Measurements from ENCODE around the gene TMPRSS9. TPM values are rescaled to one million over a fixed set of nuclear protein-coding genes. Genes with fewer than 3 reads are reported as not detected.

The TMPRSS9 gene
- total and polyA plus RNA-seq, 11 donors = 0.09 to 0.19 TPM; not detected in 9

- H3K9me3 ChIP-seq = no peaks in the 10 kb centered on the region
- TF ChIP-seq POLR2A (IDR thresholded peaks at IDR 0.05) = no peak
- no peak for TF ChIP-seq CTCF (IDR thresholded peaks at IDR 0.05)
- 92 to 96% (median 95%) methylated on average over 3 of the region's 3 CpGs for WGBS, 4 donors
- no peak for DNase-seq
- H3K27ac ChIP-seq = no peak overlapping the region
- H3K4me3 ChIP-seq = no peak overlapping the region
- peaks cover 0 to 23% (median 13%) of the 10 kb centered on the region in 9 donors for H3K36me3 ChIP-seq
- intact Hi-C loops (cut with DNase I) = no loop called here
- ATAC-seq = no peak
- peaks cover 5 to 25% (median 13%) of the 10 kb centered on the region in 9 donors for H3K27me3 ChIP-seq
- peaks cover 0 to 4% (median 0%) of the 10 kb centered on the region in 12 donors for H3K4me1 ChIP-seq
Measured at GRCh38 chr19:2357279-2358206, 2.5 kb upstream of the TMPRSS9 start.

- TF ChIP-seq POLR2A (IDR thresholded peaks at IDR 0.05) (no peak), CTCF (IDR thresholded peaks at IDR 0.05) (no peak)
- H3K27ac ChIP-seq = no peak overlapping the region
Measured at GRCh38 chr19:2358548-2359173, 1.4 kb upstream of the TMPRSS9 start.

GRCh38 chr19:2360833-2361232 lies 768 bp downstream of the TMPRSS9 start:
- H3K4me3 ChIP-seq = no peak overlapping the region
- TF ChIP-seq CTCF (IDR thresholded peaks at IDR 0.05) = no peak
- no peak for TF ChIP-seq POLR2A (IDR thresholded peaks at IDR 0.05)
- no peaks in the 10 kb centered on the region for H3K36me3 ChIP-seq
- WGBS, 4 donors = 63 to 72% (median 68%) methylated on average over 9 to 11 of the region's 11 CpGs
- H3K9me3 ChIP-seq = no peaks in the 10 kb centered on the region
- no peak overlapping the region for H3K27ac ChIP-seq
- H3K4me1 ChIP-seq = peaks cover 0 to 4% (median 0%) of the 10 kb centered on the region in 12 donors
- DNase-seq = no peak
- peaks cover 8 to 49% (median 33%) of the 10 kb centered on the region in 9 donors for H3K27me3 ChIP-seq
- no peak for ATAC-seq
- intact Hi-C loops (cut with DNase I) = no loop called here

More at GRCh38 chr19:2358548-2359173, 1.4 kb upstream of the TMPRSS9 start:
- no peaks in the 10 kb centered on the region for H3K9me3 ChIP-seq
- intact Hi-C loops (cut with DNase I) = no loop called here
- DNase-seq (no peak), ATAC-seq (no peak)
- H3K4me1 ChIP-seq = peaks cover 0 to 4% (median 0%) of the 10 kb centered on the region in 12 donors
- H3K27me3 ChIP-seq = peaks cover 8 to 34% (median 21%) of the 10 kb centered on the region in 9 donors
- no peak overlapping the region for H3K4me3 ChIP-seq
- 74 to 79% (median 77%) methylated on average over 26 to 28 of the region's 28 CpGs for WGBS, 4 donors
- peaks cover 0 to 12% (median 4%) of the 10 kb centered on the region in 9 donors for H3K36me3 ChIP-seq

Measured in heart left ventricle (tissue), 16 donors.